PC-3 (cell line): Measurements from ENCODE around the gene RETSAT.

Experiments used
- EZH2 ChIP-seq: fragments of 300-600 bp; sonication (generic); IDR thresholded peaks from one replicate; pipeline ENCODE4 v1.6.1; 2017; ENCODE audit warnings: antibody characterized with exemption, mild to moderate bottlenecking, low read length; ENCODE audit not compliant: unreplicated experiment
- EZH2phosphoT487 ChIP-seq: fragments of 300-600 bp; sonication (generic); IDR thresholded peaks from 2 replicates; pipeline ENCODE4 v1.6.1; 2018; ENCODE audit warnings: mild to moderate bottlenecking, antibody characterized with exemption, low read length, borderline replicate concordance
- TF ChIP-seq, protein P1 (sequence below): fragments of 300-600 bp; sonication (generic); conservative IDR thresholded peaks from 2 replicates; pipeline ENCODE4 v1.5.1; 2017; ENCODE audit warnings: antibody characterized with exemption, low read depth, mild to moderate bottlenecking, low read length

GRCh38 chr2:85330839-85331636 is 23.3 kb downstream of the RETSAT start:
- TF ChIP-seq, protein P1, sequence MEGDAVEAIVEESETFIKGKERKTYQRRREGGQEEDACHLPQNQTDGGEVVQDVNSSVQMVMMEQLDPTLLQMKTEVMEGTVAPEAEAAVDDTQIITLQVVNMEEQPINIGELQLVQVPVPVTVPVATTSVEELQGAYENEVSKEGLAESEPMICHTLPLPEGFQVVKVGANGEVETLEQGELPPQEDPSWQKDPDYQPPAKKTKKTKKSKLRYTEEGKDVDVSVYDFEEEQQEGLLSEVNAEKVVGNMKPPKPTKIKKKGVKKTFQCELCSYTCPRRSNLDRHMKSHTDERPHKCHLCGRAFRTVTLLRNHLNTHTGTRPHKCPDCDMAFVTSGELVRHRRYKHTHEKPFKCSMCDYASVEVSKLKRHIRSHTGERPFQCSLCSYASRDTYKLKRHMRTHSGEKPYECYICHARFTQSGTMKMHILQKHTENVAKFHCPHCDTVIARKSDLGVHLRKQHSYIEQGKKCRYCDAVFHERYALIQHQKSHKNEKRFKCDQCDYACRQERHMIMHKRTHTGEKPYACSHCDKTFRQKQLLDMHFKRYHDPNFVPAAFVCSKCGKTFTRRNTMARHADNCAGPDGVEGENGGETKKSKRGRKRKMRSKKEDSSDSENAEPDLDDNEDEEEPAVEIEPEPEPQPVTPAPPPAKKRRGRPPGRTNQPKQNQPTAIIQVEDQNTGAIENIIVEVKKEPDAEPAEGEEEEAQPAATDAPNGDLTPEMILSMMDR, result no peak
- TF ChIP-seq EZH2phosphoT487 (no peak), EZH2 (no peak)
